A673 (cell line): ENCODE results near the gene APEH.

Source experiments
- EZH2 ChIP-seq: fragments of 200-600 bp; sonication (generic); IDR thresholded peaks from 2 replicates; pipeline ENCODE4 v1.6.1; 2017; ENCODE audit warnings: borderline replicate concordance, low read depth, mild to moderate bottlenecking, mixed read lengths, antibody characterized with exemption, low read length; ENCODE audit not compliant: poor library complexity, severe bottlenecking
- TF ChIP-seq, protein P1 (sequence below): fragments of 300-800, 200-600 bp; sonication (generic); conservative IDR thresholded peaks from 2 replicates; pipeline ENCODE4 v1.5.1; 2017; ENCODE audit warnings: low read depth, mild to moderate bottlenecking, antibody characterized with exemption, low read length, moderate library complexity, mixed read lengths

DNA sequence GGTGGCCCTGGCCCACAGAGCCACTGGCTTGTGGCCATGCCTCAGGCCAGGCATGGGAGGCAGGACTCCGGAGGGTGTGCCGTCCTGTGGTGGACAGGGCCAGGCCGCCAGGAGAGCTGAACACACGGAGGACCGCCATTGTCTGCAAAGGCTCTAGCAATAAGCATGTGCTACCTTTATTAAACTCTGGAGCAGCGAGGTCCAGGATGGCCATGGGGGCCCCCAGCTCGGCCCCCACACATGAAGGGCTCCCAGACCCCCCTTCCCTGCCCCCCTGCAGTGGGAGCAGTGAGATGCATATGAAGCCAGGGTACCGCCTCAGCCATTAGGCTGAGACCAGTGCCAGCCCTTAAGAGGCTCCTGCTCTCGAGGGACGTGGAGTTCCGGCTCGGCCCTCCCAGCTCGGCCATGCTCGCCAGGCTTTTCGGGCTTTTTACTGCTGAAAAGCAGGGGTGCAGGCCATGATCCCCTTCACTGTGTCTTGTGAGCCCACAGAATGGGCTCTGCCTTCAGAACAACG is 42.6 kb downstream of the APEH start:
- TF ChIP-seq EZH2 = no peak
- TF ChIP-seq, protein P1, sequence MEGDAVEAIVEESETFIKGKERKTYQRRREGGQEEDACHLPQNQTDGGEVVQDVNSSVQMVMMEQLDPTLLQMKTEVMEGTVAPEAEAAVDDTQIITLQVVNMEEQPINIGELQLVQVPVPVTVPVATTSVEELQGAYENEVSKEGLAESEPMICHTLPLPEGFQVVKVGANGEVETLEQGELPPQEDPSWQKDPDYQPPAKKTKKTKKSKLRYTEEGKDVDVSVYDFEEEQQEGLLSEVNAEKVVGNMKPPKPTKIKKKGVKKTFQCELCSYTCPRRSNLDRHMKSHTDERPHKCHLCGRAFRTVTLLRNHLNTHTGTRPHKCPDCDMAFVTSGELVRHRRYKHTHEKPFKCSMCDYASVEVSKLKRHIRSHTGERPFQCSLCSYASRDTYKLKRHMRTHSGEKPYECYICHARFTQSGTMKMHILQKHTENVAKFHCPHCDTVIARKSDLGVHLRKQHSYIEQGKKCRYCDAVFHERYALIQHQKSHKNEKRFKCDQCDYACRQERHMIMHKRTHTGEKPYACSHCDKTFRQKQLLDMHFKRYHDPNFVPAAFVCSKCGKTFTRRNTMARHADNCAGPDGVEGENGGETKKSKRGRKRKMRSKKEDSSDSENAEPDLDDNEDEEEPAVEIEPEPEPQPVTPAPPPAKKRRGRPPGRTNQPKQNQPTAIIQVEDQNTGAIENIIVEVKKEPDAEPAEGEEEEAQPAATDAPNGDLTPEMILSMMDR = no peak
